ENCODE measurements around the gene SERAC1. TPM values are rescaled to one million over a fixed set of nuclear protein-coding genes. Genes with fewer than 3 reads are reported as not detected.
A peak's percentile ranks its signal among the peaks of the same experiment; 100 is the strongest.

SERAC1 gene
- total RNA-seq, 1 donor = 2.1 TPM

DNA sequence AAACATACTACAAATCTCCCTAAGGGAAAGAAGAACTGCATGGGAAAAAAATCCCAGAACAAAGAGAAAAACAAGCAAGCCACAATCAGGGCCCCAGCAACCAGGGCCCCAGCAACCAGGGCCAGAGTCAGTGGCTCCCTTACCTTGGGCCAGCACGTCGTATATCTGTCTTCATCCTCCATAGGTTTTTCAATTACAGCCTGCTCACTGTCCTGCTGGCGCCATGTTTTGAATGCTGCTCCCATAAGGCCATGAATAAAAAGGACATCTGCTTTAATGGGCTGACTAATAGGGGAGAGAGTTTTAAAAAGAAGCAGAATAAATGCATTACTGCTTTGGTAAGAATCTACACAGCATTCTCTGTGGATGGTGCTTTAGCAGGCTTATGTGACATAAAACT lies 49.2 kb downstream of the SERAC1 start:
- H3K27me3 ChIP-seq (ENCODE audit: insufficient read depth, low read length) = no peaks in the 10 kb centered on the region
- no peaks in the 10 kb centered on the region for H3K4me1 ChIP-seq (ENCODE audit: insufficient read depth, low read length)
- H3K9me3 ChIP-seq (ENCODE audit: low read depth, low read length) = no peaks in the 10 kb centered on the region
- no peak overlapping the region for H3K4me3 ChIP-seq (ENCODE audit: low read length)

DNA sequence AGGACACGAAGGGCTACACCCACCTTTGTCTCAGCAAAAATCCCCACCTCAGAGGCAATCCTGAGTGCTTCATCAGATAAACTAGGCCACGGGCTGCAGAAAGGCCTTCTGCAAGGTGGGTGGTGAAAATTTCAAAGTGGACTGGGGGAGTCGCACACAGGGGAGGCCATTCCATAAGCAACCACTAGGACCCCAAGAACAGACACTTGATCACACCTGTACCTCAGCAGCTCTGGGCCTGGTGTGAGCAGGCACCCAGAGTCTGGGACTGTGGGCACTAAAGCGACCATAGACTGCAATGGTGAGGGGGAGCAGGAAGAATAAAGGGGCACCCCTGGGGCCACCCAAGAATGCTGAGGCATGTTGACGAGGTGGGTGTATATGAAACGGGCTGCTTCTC lies 52.6 kb downstream of the SERAC1 start:
- Histone ChIP-seq H3K9me3 (ENCODE audit: low read depth, low read length) (no peaks in the 10 kb centered on the region), H3K4me3 (ENCODE audit: low read length) (no peak overlapping the region), H3K27me3 (ENCODE audit: insufficient read depth, low read length) (no peaks in the 10 kb centered on the region), H3K4me1 (ENCODE audit: insufficient read depth, low read length) (no peaks in the 10 kb centered on the region)

DNA sequence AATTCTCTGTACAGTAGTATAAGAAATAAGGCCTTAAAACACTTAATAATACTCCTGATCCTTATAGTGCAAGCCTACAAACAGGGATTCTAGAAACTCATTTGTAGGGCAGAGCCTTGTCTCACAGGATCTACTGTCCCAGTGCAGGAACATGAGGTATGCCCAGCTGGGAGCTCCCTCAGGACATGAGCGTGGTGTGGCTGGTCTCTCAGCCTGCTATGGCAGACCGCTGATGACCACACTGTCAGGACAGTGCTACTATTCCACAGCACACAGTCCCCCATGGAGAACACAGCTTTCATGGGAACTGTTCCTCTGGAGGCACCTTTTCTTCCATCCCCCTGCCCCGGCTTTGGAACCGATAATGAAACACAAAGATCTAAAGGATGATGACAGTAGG lies 53.0 kb downstream of the SERAC1 start:
- H3K4me3 ChIP-seq (ENCODE audit: low read length) = no peak overlapping the region
- H3K4me1 ChIP-seq (ENCODE audit: insufficient read depth, low read length) = no peaks in the 10 kb centered on the region
- H3K9me3 ChIP-seq (ENCODE audit: low read depth, low read length) = no peaks in the 10 kb centered on the region

DNA sequence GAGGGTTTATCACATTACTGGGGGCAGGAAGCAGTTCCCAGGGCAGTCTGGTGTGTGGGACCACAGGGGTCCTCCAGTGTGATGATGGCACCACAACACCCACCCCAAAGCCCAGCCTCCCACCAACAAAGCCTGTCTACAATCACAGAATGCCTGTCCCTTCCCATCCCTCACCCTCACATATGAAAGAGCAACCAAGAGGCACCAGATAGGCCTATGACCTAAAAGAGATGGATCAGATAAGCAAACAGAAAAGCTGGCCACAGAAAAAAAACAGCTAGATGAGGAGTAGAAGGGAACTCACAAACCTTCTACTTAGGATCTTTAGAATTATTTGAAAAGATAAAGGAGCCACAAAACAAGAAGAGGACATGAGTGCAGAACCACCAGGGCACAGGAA lies 54.3 kb downstream of the SERAC1 start:
- H3K27me3 ChIP-seq (ENCODE audit: insufficient read depth, low read length) = no peaks in the 10 kb centered on the region
- no peak overlapping the region for H3K4me3 ChIP-seq (ENCODE audit: low read length)
- no peaks in the 10 kb centered on the region for H3K4me1 ChIP-seq (ENCODE audit: insufficient read depth, low read length)
- no peaks in the 10 kb centered on the region for H3K9me3 ChIP-seq (ENCODE audit: low read depth, low read length)

More for the DNA sequence above, 53.0 kb downstream of the SERAC1 start:
- H3K27me3 ChIP-seq (ENCODE audit: insufficient read depth, low read length) = no peaks in the 10 kb centered on the region

DNA sequence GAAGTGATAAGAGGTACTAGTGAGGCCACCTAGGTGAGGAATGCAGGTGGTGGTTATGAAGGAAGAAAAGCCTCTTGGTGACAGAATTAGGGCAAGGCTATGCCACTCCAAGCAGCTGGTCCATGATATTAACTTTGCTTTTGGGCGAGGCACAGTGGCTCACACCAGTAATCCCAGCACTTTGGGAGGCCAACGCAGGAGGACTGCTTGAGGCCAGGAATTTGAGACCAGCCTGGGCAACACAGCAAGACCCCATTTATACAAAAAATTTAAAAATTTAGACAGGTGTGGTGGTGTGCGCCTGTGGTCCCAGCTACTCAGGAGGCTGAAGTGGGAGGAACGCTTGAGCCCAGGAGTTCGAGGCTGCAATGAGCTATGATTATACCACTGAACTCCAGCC lies 56.1 kb downstream of the SERAC1 start:
- H3K27me3 ChIP-seq (ENCODE audit: insufficient read depth, low read length) = no peaks in the 10 kb centered on the region
- no peak overlapping the region for H3K4me3 ChIP-seq (ENCODE audit: low read length)
- H3K4me1 ChIP-seq (ENCODE audit: insufficient read depth, low read length) = no peaks in the 10 kb centered on the region
- H3K9me3 ChIP-seq (ENCODE audit: low read depth, low read length) = no peaks in the 10 kb centered on the region

- Histone ChIP-seq H3K4me1 (ENCODE audit: insufficient read depth, low read length) (no peaks in the 10 kb centered on the region), H3K9me3 (ENCODE audit: low read depth, low read length) (no peaks in the 10 kb centered on the region), H3K27me3 (ENCODE audit: insufficient read depth, low read length) (no peaks in the 10 kb centered on the region), H3K4me3 (ENCODE audit: low read length) (no peak overlapping the region)
Observed at GRCh38 chr6:158110986-158111385, 57.1 kb downstream of the SERAC1 start.

DNA sequence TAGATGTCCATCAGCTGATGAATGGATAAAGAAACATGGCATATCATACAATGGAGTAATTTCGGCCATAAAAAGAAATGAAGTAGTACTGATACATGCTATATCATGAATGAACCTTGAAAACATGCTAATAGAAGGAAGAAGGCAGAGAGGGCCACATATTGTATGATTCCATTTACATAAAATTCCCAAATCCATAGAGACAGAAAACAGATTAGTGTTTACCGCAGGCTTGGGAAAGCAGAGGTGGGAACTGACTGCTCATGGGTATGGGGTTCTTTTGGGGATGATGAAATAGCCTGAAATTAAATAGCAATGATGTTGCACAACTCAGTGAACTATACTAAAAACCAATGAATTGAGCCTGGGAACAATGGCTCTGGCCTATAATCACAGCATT lies 58.3 kb downstream of the SERAC1 start:
- Histone ChIP-seq H3K27me3 (ENCODE audit: insufficient read depth, low read length) (no peaks in the 10 kb centered on the region), H3K9me3 (ENCODE audit: low read depth, low read length) (no peaks in the 10 kb centered on the region), H3K4me3 (ENCODE audit: low read length) (no peak overlapping the region), H3K4me1 (ENCODE audit: insufficient read depth, low read length) (no peaks in the 10 kb centered on the region)

DNA sequence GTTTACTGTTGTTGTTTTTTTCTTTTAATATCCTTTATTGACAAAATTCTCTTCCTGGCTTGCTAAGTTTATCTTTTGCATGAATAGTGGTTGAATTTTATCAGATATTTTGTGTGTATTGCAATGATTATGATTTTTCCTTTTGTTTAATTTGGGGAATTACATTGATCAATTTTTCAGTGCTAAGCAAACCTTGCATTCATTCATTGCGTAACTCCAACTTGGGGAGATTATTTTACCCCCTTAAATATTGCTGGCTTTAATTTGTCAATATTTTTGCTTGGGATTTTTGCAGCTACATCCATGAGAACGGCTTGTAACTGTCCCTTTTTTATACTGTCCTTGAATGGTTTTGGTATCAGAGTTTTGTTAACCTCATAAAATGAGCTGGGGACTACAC lies 63.4 kb downstream of the SERAC1 start:
- no peaks in the 10 kb centered on the region for H3K27me3 ChIP-seq (ENCODE audit: insufficient read depth, low read length)

DNA sequence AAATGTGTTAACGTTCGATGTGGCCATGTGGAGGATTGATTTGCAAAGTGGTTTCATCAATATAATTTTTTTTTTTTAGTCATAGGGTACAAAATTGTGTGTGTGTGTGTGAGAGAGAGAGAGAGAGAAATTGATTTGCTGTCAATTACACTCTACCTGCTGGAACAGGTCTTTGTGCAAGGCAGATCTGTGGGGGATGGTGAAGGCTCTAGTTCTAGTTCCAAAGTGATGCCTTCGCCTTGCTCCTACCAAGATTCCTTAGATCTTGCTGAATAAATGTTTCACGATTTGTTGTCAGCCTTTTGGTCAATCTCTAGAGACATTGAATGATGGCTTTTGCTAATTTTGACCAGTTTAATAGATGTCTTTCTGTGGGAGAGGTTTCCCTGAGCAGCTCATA lies 64.8 kb downstream of the SERAC1 start:
- Histone ChIP-seq H3K4me3 (ENCODE audit: low read length) (no peak overlapping the region), H3K9me3 (ENCODE audit: low read depth, low read length) (no peaks in the 10 kb centered on the region), H3K4me1 (ENCODE audit: insufficient read depth, low read length) (no peaks in the 10 kb centered on the region), H3K27me3 (ENCODE audit: insufficient read depth, low read length) (no peaks in the 10 kb centered on the region)

More for the DNA sequence above, 63.4 kb downstream of the SERAC1 start:
- H3K4me1 ChIP-seq (ENCODE audit: insufficient read depth, low read length) = no peaks in the 10 kb centered on the region
- H3K9me3 ChIP-seq (ENCODE audit: low read depth, low read length) = no peaks in the 10 kb centered on the region
- H3K4me3 ChIP-seq (ENCODE audit: low read length) = no peak overlapping the region

DNA sequence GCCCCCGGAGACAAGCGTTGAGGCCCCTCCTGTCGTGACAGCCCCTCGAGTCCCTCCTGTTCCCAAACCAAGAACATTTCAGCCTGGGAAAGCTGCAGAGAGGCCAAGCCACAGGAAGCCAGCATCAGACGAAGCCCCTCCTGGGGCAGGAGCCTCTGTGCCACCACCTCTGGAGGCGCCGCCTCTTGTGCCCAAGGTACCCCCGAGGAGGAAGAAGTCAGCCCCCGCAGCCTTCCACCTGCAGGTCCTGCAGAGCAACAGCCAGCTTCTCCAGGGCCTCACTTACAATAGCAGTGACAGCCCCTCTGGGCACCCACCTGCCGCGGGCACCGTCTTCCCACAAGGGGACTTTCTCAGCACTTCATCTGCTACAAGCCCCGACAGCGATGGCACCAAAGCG lies 72.4 kb downstream of the SERAC1 start:
- no peaks in the 10 kb centered on the region for H3K9me3 ChIP-seq (ENCODE audit: low read depth, low read length)
- H3K4me3 ChIP-seq (ENCODE audit: low read length) = no peak overlapping the region

GRCh38 chr6:158095031-158095430 lies 73.0 kb downstream of the SERAC1 start:
- no peaks in the 10 kb centered on the region for H3K27me3 ChIP-seq (ENCODE audit: insufficient read depth, low read length)
- H3K4me3 ChIP-seq (ENCODE audit: low read length) = no peak overlapping the region
- H3K4me1 ChIP-seq (ENCODE audit: insufficient read depth, low read length) = no peaks in the 10 kb centered on the region
- no peaks in the 10 kb centered on the region for H3K9me3 ChIP-seq (ENCODE audit: low read depth, low read length)

More for the DNA sequence above, 72.4 kb downstream of the SERAC1 start:
- no peaks in the 10 kb centered on the region for H3K27me3 ChIP-seq (ENCODE audit: insufficient read depth, low read length)
- no peaks in the 10 kb centered on the region for H3K4me1 ChIP-seq (ENCODE audit: insufficient read depth, low read length)

DNA sequence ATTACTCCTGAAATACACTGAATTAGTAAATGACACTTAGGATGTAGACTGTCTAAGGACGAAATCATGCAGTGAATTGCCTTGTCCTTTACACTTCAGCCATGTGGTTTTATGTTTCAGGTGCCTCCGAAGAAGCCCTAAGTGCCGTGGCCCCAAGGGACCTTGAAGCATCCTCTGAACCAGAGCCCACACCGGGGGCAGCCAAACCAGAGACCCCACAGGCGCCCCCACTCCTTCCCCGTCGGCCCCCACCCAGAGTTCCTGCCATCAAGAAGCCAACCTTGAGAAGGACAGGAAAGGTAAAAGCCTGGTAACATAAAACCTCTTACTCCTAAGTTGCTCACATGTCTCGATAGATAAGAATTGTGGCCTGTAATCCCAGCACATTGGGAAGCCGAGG lies 75.3 kb downstream of the SERAC1 start:
- H3K4me1 ChIP-seq (ENCODE audit: insufficient read depth, low read length) = no peaks in the 10 kb centered on the region
- H3K27me3 ChIP-seq (ENCODE audit: insufficient read depth, low read length) = no peaks in the 10 kb centered on the region
- H3K4me3 ChIP-seq (ENCODE audit: low read length) = no peak overlapping the region
- H3K9me3 ChIP-seq (ENCODE audit: low read depth, low read length) = no peaks in the 10 kb centered on the region

DNA sequence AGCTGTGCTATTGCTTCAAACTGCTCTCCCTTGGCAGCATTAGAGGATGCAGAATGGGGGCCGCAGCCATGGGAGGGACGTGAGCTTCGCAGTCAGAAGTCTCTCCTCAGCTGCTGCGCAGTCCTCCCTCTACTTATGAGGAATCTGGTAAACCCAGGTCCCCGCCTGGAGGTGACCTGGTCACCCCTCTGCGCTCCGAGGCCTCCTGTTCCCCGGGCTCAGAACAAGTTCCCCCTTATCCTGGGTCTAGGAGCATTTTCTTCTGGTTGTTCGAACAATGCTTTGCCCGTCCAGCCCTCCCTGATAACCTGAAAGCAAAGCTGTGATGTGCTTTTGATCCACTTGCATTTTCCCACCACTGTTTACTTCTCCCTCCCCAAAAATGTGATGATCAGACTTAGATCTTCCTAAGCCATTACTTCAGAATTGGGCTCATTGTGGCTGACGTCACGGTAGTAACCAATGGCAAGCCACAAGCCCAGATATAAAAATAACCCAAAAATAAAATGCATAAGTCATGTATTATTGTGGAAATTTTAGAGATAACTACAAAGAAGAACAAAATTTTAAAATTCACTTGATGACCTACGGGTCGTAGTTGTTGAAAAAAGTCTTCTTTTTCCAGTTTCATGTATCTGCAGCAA lies 80.7 kb downstream of the SERAC1 start:
- no peaks in the 10 kb centered on the region for H3K27me3 ChIP-seq (ENCODE audit: insufficient read depth, low read length)
- H3K4me1 ChIP-seq (ENCODE audit: insufficient read depth, low read length) = peaks cover 30% of the 10 kb centered on the region
- no peak overlapping the region for H3K4me3 ChIP-seq (ENCODE audit: low read length)
- H3K9me3 ChIP-seq (ENCODE audit: low read depth, low read length) = no peaks in the 10 kb centered on the region

DNA sequence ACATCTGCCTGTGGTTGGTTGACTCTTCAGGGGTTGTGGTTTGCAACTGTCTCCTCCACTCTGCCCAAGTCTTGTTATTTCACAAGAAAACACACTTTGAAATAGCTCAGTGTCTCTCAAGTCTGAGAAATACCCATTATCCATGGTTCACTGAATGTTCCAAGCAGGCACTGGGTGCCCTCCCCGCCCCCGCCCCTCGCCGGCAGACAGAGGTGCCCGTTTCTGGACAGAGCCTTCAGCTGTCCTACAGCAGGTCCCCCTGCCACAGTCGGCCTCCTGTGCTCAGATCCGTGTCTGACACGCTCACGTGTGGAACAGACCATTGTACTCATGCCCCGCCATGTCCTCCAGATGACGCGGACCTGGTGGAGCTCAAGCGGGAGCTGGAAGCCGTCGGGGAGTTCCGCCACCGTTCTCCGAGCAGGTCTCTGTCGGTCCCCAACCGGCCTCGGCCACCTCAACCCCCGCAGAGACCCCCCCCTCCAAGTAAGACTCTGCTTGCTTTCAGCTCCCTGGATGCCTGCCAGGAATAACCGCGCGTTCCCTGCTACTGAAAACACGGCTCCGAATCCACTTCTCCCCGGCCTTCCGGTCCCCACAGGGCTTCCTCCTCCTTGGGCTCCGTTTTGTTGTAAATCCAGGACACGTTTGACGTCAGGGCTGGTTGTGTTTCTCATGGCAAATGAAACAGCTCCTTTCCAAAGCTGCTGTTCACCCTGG lies 81.4 kb downstream of the SERAC1 start:
- peaks cover 33% of the 10 kb centered on the region for H3K4me1 ChIP-seq (ENCODE audit: insufficient read depth, low read length)
- no peaks in the 10 kb centered on the region for H3K27me3 ChIP-seq (ENCODE audit: insufficient read depth, low read length)
- peak overlapping the region; percentile 27 for H3K4me3 ChIP-seq (ENCODE audit: low read length)
- no peaks in the 10 kb centered on the region for H3K9me3 ChIP-seq (ENCODE audit: low read depth, low read length)

DNA sequence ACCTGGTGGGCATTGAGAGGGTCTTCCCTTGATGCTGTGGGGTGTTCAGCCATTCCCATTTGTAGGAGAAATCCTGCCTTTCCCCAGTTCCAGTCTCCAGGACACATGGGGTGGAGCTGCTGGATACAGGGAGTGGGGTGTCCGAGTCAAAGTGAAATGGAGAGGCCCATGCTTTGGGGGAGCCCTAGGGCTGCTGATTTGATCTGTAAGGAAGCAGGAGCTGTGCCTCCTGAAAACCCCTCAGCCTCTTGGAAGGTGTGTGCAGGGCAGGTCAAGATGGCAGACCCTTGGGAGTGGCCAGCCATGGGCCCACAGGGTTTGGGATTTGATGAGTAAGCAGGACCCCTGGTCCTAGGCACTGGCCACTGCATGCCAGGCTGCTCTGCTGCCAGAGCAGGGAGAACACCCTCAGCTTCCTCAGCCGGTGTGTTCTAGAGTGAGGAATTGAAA lies 82.0 kb downstream of the SERAC1 start:
- Histone ChIP-seq H3K4me1 (ENCODE audit: insufficient read depth, low read length) (peaks cover 39% of the 10 kb centered on the region), H3K4me3 (ENCODE audit: low read length) (no peak overlapping the region), H3K9me3 (ENCODE audit: low read depth, low read length) (no peaks in the 10 kb centered on the region), H3K27me3 (ENCODE audit: insufficient read depth, low read length) (no peaks in the 10 kb centered on the region)

All from mononuclear cell (primary cell).